H54 (cell line): ENCODE measurements around the gene PSME3IP1.

ENCODE experiments used
- DNase-seq: peaks from one replicate; pipeline ENCODE4 v3.0.0; 2011; ENCODE audit warnings: low spot score, mixed read lengths; ENCODE audit not compliant: insufficient read length
- FAIRE-seq: peaks from 3 replicates; lab custom pipeline; 2011; peaks lifted over from hg19 to GRCh38; lab: Jason Lieb, UNC
- POLR2A ChIP-seq: IDR thresholded peaks from 2 replicates; pipeline ENCODE4 v1.6.1; 2011; ENCODE audit warnings: low read depth, mild to moderate bottlenecking, low read length

PSME3IP1 gene

GRCh38 chr16:57149391-57149790, 36.4 kb downstream of the PSME3IP1 start:
- FAIRE-seq, result no peak
- DNase-seq, result no peak
- TF ChIP-seq POLR2A, result no peak

GRCh38 chr16:57148481-57148880, 37.4 kb downstream of the PSME3IP1 start:
- FAIRE-seq, result no peak
- no peak for DNase-seq
- no peak for TF ChIP-seq POLR2A

- TF ChIP-seq POLR2A, result no peak
- no peak for FAIRE-seq
- DNase-seq, result no peak
Observed at GRCh38 chr16:57147381-57148221, 38.2 kb downstream of the PSME3IP1 start.

GRCh38 chr16:57146735-57147134, 39.1 kb downstream of the PSME3IP1 start:
- no peak for TF ChIP-seq POLR2A
- DNase-seq (peak; percentile 49), FAIRE-seq (no peak)

GRCh38 chr16:57146040-57146647, 39.7 kb downstream of the PSME3IP1 start:
- FAIRE-seq (no peak), DNase-seq (no peak)
- TF ChIP-seq POLR2A, result no peak

GRCh38 chr16:57145046-57146021, 40.5 kb downstream of the PSME3IP1 start:
- TF ChIP-seq POLR2A, result no peak

GRCh38 chr16:57144027-57144426, 41.8 kb downstream of the PSME3IP1 start:
- DNase-seq (no peak), FAIRE-seq (no peak)
- TF ChIP-seq POLR2A, result no peak

More at GRCh38 chr16:57145046-57146021, 40.5 kb downstream of the PSME3IP1 start:
- FAIRE-seq, result no peak
- DNase-seq, result no peak

GRCh38 chr16:57143149-57143921, 42.5 kb downstream of the PSME3IP1 start:
- FAIRE-seq, result no peak
- DNase-seq, result no peak

GRCh38 chr16:57141822-57142631, 43.8 kb downstream of the PSME3IP1 start:
- no peak for TF ChIP-seq POLR2A
- FAIRE-seq, result no peak
- no peak for DNase-seq

More at GRCh38 chr16:57143149-57143921, 42.5 kb downstream of the PSME3IP1 start:
- no peak for TF ChIP-seq POLR2A

- DNase-seq (no peak), FAIRE-seq (no peak)
- TF ChIP-seq POLR2A, result no peak
Observed at GRCh38 chr16:57140931-57141668, 44.7 kb downstream of the PSME3IP1 start.

- DNase-seq, result no peak
- FAIRE-seq, result no peak
- TF ChIP-seq POLR2A, result no peak
Observed at GRCh38 chr16:57138281-57138935, 47.4 kb downstream of the PSME3IP1 start.
